ENCODE measurements around the gene LPIN2.

Gene LPIN2

DNA sequence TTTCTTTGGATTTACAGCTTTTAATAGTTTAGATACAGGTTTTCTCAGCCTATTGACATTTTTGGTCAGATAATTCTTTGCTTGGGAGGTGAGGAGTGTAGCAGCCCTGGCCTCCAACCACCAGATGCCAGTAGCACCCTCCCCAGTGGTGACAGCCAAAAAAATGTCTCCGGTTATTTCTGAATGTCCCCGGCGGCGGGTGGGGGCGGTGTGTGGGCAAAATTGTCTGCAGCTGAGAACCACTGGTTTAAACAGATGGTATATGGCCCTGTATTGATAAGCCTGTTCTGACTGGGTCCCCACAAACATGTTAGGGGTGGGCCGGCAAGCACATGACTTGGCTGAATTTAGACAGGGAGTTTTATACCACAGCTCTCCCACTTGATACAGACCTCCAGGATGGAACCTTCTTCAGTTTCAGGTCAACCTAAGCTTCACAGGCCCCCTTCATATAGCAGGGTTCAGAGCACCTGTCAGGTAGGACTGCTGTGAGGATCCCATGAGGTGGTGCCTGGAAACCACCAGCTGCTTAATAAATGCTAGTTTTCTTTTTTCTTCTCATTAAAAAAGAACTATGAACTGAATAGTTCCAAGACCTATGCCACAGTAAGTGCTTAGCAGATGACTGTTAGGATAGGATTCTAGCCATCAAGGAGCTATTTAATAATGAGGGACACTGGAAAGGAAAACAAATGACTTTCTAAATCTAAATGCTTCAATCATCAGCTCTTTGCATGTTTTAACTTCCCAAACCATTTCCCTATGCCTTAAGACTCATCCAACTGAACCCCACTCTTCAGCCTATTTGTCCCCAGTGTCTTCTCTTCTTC is 18.1 kb downstream of the LPIN2 start:
- Histone ChIP-seq H4K20me1 (ENCODE audit: control insufficient read depth, insufficient read depth, low read depth, low read length) (no peaks in the 10 kb centered on the region), H3K4me3 (ENCODE audit: low read length) (no peak overlapping the region), H3K27me3 (ENCODE audit: control insufficient read depth, low read length) (no peaks in the 10 kb centered on the region), H3K27ac (ENCODE audit: low read depth, low read length) (no peak overlapping the region), H3K4me2 (ENCODE audit: low read length) (0 out of 2 replicates have a peak overlapping the region, but pooled peaks have one; percentile 17), H3K36me3 (ENCODE audit: control insufficient read depth, low read length) (no peaks in the 10 kb centered on the region), H3K79me2 (ENCODE audit: control insufficient read depth, low read length) (peaks cover 51% of the 10 kb centered on the region), H3K9me2 (replicated peaks; ENCODE audit: control insufficient read depth, low read length) (no peaks in the 10 kb centered on the region), H3K4me1 (ENCODE audit: control insufficient read depth, low read length) (peaks cover 5% of the 10 kb centered on the region), H3K9me3 (ENCODE audit: control insufficient read depth, insufficient read depth, low read length) (no peaks in the 10 kb centered on the region), H3F3A (ENCODE audit: control insufficient read depth, insufficient read depth) (no peaks in the 10 kb centered on the region)
- no peak for TF ChIP-seq EZH2phosphoT487 (IDR thresholded peaks at IDR 0.05; ENCODE audit: borderline replicate concordance, low read length)
- TF ChIP-seq, protein P1, sequence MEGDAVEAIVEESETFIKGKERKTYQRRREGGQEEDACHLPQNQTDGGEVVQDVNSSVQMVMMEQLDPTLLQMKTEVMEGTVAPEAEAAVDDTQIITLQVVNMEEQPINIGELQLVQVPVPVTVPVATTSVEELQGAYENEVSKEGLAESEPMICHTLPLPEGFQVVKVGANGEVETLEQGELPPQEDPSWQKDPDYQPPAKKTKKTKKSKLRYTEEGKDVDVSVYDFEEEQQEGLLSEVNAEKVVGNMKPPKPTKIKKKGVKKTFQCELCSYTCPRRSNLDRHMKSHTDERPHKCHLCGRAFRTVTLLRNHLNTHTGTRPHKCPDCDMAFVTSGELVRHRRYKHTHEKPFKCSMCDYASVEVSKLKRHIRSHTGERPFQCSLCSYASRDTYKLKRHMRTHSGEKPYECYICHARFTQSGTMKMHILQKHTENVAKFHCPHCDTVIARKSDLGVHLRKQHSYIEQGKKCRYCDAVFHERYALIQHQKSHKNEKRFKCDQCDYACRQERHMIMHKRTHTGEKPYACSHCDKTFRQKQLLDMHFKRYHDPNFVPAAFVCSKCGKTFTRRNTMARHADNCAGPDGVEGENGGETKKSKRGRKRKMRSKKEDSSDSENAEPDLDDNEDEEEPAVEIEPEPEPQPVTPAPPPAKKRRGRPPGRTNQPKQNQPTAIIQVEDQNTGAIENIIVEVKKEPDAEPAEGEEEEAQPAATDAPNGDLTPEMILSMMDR (IDR thresholded peaks at IDR 0.05; ENCODE audit: low read depth, low read length, poor library complexity, severe bottlenecking), result peak; percentile 41

- TF ChIP-seq EZH2phosphoT487 (IDR thresholded peaks at IDR 0.05; ENCODE audit: borderline replicate concordance, low read length), result no peak
- TF ChIP-seq, protein P1 (IDR thresholded peaks at IDR 0.05; ENCODE audit: low read depth, low read length, poor library complexity, severe bottlenecking), result no peak
- no peak overlapping the region for H3K4me2 ChIP-seq (ENCODE audit: low read length)
Measured at GRCh38 chr18:2994020-2994589, 18.8 kb downstream of the LPIN2 start.

GRCh38 chr18:2992995-2993877 is 19.7 kb downstream of the LPIN2 start:
- H3K27me3 ChIP-seq (ENCODE audit: control insufficient read depth, low read length), result no peaks in the 10 kb centered on the region
- H3K4me3 ChIP-seq (ENCODE audit: low read length), result no peak overlapping the region
- no peak overlapping the region for H3K27ac ChIP-seq (ENCODE audit: low read depth, low read length)
- peaks cover 43% of the 10 kb centered on the region for H3K79me2 ChIP-seq (ENCODE audit: control insufficient read depth, low read length)
- no peak for TF ChIP-seq EZH2phosphoT487 (IDR thresholded peaks at IDR 0.05; ENCODE audit: borderline replicate concordance, low read length)
- TF ChIP-seq, protein P1 (IDR thresholded peaks at IDR 0.05; ENCODE audit: low read depth, low read length, poor library complexity, severe bottlenecking), result no peak
- H3K9me2 ChIP-seq (replicated peaks; ENCODE audit: control insufficient read depth, low read length), result no peaks in the 10 kb centered on the region
- peaks cover 5% of the 10 kb centered on the region for H3K4me1 ChIP-seq (ENCODE audit: control insufficient read depth, low read length)
- no peaks in the 10 kb centered on the region for H4K20me1 ChIP-seq (ENCODE audit: control insufficient read depth, insufficient read depth, low read depth, low read length)
- H3K36me3 ChIP-seq (ENCODE audit: control insufficient read depth, low read length), result no peaks in the 10 kb centered on the region
- no peak overlapping the region for H3K4me2 ChIP-seq (ENCODE audit: low read length)
- H3K9me3 ChIP-seq (ENCODE audit: control insufficient read depth, insufficient read depth, low read length), result no peaks in the 10 kb centered on the region
- no peaks in the 10 kb centered on the region for H3F3A ChIP-seq (ENCODE audit: control insufficient read depth, insufficient read depth)

More at GRCh38 chr18:2994020-2994589, 18.8 kb downstream of the LPIN2 start:
- peaks cover 51% of the 10 kb centered on the region for H3K79me2 ChIP-seq (ENCODE audit: control insufficient read depth, low read length)
- no peaks in the 10 kb centered on the region for H3F3A ChIP-seq (ENCODE audit: control insufficient read depth, insufficient read depth)
- no peaks in the 10 kb centered on the region for H3K9me2 ChIP-seq (replicated peaks; ENCODE audit: control insufficient read depth, low read length)
- no peaks in the 10 kb centered on the region for H3K27me3 ChIP-seq (ENCODE audit: control insufficient read depth, low read length)
- no peak overlapping the region for H3K4me3 ChIP-seq (ENCODE audit: low read length)
- H4K20me1 ChIP-seq (ENCODE audit: control insufficient read depth, insufficient read depth, low read depth, low read length), result no peaks in the 10 kb centered on the region
- H3K36me3 ChIP-seq (ENCODE audit: control insufficient read depth, low read length), result no peaks in the 10 kb centered on the region
- H3K9me3 ChIP-seq (ENCODE audit: control insufficient read depth, insufficient read depth, low read length), result no peaks in the 10 kb centered on the region
- no peak overlapping the region for H3K27ac ChIP-seq (ENCODE audit: low read depth, low read length)
- H3K4me1 ChIP-seq (ENCODE audit: control insufficient read depth, low read length), result peaks cover 5% of the 10 kb centered on the region

Data from DOHH2 (cell line).